Body of pancreas (tissue), 4 donors: ENCODE data around the gene WDR33. TPM values are rescaled to one million over a fixed set of nuclear protein-coding genes. Genes with fewer than 3 reads are reported as not detected.

Experiments
- ATAC-seq: fragments of 150-250 bp; one replicate; pipeline ENCODE4 v1.9.1; 2016
- DNase-seq, 4 donors: peaks; one replicate each; pipeline ENCODE4 v3.0.0-alpha.2; 2019
- H3K27ac ChIP-seq, 4 donors: fragments of 200-600 bp; sonication (generic); 1 replicate in 3 of 4; 2 replicates in 1 of 4; pipeline versions ENCODE4 v1.5.1 to v1.6.1; 2016 to 2019; ENCODE audit warnings: mild to moderate bottlenecking in 1 of 4, mixed read lengths in 1 of 4, moderate library complexity in 1 of 4
- H3K27me3 ChIP-seq, 2 donors: fragments of 200-600 bp; sonication (generic); one replicate each; pipeline ENCODE4 v1.6.0; 2016; ENCODE audit warnings: mild to moderate bottlenecking in 1 of 2
- H3K36me3 ChIP-seq, 2 donors: fragments of 200-600 bp; sonication (generic); replicated peaks in 1 of 2; 2 replicates each; pipeline ENCODE4 v1.5.1; 2016; ENCODE audit warnings: low read depth in 2 of 2; ENCODE audit not compliant: insufficient read depth in 1 of 2
- H3K4me1 ChIP-seq: fragments of 200-600 bp; sonication (generic); one replicate; pipeline ENCODE4 v1.6.0; 2016
- H3K4me3 ChIP-seq, 2 donors: fragments of 200-600 bp; sonication (generic); 1 replicate in 1 of 2; 2 replicates in 1 of 2; pipeline ENCODE4 v1.5.1; 2016 to 2019
- H3K9me3 ChIP-seq, 3 donors: fragments of 200-600 bp; sonication (generic); 1 replicate in 2 of 3; 2 replicates in 1 of 3; pipeline ENCODE4 v1.5.1; 2016
- POLR2A ChIP-seq, 3 donors: fragments of 450-650 bp; IDR thresholded peaks; one replicate each; pipeline ENCODE4 v1.6.1; 2016; ENCODE audit warnings: antibody characterized with exemption in 3 of 3, mild to moderate bottlenecking in 2 of 3
- WGBS, 2 donors: methylation state at CpG; one replicate each; pipeline ENCODE4 v1.1.5; 2017; 5-methylcytosine and 5-hydroxymethylcytosine counted together
- intact Hi-C: fragments of 100-400 bp; cut with DNase I; formaldehyde crosslinking; loops from one replicate; pipeline ENCODE4 v1.15.1; 2023
- total RNA-seq, 2 donors: library from RNA; depleted of rRNA; stranded (reverse); fragments of >200 nt; gene quantifications; one replicate each; pipeline ENCODE4 v1.1.0, GENCODE V29; 2016
- TF ChIP-seq, protein P1 (sequence below), 7 experiments: fragments of 450-650 bp in 4 of 7; fragments of 200-600 bp in 3 of 7; sonication (generic) in 3 of 7; IDR thresholded peaks; one replicate each; pipeline ENCODE4 v1.5.1; 2016 to 2019; ENCODE audit warnings: antibody characterized with exemption in 7 of 7

Gene WDR33
- total RNA-seq, 2 donors from 2014 or later = 31.6 to 37.1 TPM

DNA sequence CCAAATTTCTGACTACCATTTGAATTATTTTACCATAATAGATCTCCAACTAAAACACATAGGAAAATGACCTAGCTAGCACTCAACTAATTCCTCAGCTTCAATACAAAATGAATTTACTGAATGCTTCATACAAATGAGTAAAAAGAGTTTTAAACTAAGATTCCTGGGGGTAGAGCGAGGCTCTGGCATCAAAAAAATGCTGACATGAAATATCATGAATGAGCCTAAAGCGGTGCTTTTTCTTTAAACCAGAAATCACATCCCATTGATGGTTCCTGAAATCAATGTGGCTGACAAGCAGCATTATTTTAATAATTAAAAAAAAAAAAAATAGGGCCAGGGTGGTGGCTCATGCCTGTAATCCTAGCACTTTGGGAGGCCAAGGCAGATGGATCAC is 32.1 kb downstream of the WDR33 start:
- H3K27me3 ChIP-seq = no peaks in the 10 kb centered on the region
- ATAC-seq = no peak
- H3K9me3 ChIP-seq = no peaks in the 10 kb centered on the region
- DNase-seq = no peak
- no peaks in the 10 kb centered on the region for H3K36me3 ChIP-seq
- H3K4me3 ChIP-seq = no peak overlapping the region
- H3K4me1 ChIP-seq = peaks cover 10% of the 10 kb centered on the region
- intact Hi-C loops = no loop called here
- H3K27ac ChIP-seq = no peak overlapping the region
- no peak for TF ChIP-seq POLR2A (IDR thresholded peaks at IDR 0.05)
- TF ChIP-seq, protein P1, sequence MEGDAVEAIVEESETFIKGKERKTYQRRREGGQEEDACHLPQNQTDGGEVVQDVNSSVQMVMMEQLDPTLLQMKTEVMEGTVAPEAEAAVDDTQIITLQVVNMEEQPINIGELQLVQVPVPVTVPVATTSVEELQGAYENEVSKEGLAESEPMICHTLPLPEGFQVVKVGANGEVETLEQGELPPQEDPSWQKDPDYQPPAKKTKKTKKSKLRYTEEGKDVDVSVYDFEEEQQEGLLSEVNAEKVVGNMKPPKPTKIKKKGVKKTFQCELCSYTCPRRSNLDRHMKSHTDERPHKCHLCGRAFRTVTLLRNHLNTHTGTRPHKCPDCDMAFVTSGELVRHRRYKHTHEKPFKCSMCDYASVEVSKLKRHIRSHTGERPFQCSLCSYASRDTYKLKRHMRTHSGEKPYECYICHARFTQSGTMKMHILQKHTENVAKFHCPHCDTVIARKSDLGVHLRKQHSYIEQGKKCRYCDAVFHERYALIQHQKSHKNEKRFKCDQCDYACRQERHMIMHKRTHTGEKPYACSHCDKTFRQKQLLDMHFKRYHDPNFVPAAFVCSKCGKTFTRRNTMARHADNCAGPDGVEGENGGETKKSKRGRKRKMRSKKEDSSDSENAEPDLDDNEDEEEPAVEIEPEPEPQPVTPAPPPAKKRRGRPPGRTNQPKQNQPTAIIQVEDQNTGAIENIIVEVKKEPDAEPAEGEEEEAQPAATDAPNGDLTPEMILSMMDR (IDR thresholded peaks at IDR 0.05) = no peak
- 88 to 100% methylated on average over 2 of the region's 2 CpGs for WGBS, 2 donors

DNA sequence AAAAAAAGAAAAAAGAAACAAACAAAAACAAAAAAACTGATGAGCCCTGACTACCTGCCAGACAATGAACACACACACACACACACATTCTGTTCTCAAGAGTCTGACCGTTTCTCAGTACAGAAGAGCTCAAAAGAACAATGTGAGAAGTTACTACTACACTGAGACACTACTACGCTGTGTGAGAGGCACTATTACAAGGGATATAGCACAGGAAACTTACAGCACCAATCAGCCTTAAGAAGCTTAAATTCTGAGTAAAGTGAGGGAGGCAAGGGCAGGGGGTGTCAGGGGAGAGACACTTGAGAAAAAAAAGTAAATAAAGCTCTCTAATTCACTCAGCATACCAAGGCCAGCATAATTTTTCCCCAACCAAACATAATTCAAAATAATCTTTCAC is 32.5 kb downstream of the WDR33 start:
- Histone ChIP-seq H3K27ac (no peak overlapping the region), H3K9me3 (no peaks in the 10 kb centered on the region), H3K36me3 (no peaks in the 10 kb centered on the region), H3K27me3 (no peaks in the 10 kb centered on the region), H3K4me3 (no peak overlapping the region), H3K4me1 (peaks cover 10% of the 10 kb centered on the region)
- TF ChIP-seq, protein P1 (IDR thresholded peaks at IDR 0.05) = no peak
- no peak for TF ChIP-seq POLR2A (IDR thresholded peaks at IDR 0.05)
- intact Hi-C loops = no loop called here
- no peak for DNase-seq
- WGBS, 2 donors = 87 to 100% methylated on average over 2 of the region's 2 CpGs
- no peak for ATAC-seq

- ATAC-seq (no peak), DNase-seq (no peak)
- no peaks in the 10 kb centered on the region for H3K27me3 ChIP-seq
- H3K4me3 ChIP-seq = no peak overlapping the region
- H3K27ac ChIP-seq = no peak overlapping the region
- intact Hi-C loops = no loop called here
- H3K36me3 ChIP-seq = no peaks in the 10 kb centered on the region
- TF ChIP-seq POLR2A (IDR thresholded peaks at IDR 0.05) = no peak
- TF ChIP-seq, protein P1 (IDR thresholded peaks at IDR 0.05) = no peak
- 89 to 95% methylated on average over 2 to 3 of the region's 3 CpGs for WGBS, 2 donors
- H3K4me1 ChIP-seq = peaks cover 10% of the 10 kb centered on the region
- H3K9me3 ChIP-seq = no peaks in the 10 kb centered on the region
These were observed 34.7 kb downstream of the WDR33 start for GRCh38 chr2:127776122-127776780.

DNA sequence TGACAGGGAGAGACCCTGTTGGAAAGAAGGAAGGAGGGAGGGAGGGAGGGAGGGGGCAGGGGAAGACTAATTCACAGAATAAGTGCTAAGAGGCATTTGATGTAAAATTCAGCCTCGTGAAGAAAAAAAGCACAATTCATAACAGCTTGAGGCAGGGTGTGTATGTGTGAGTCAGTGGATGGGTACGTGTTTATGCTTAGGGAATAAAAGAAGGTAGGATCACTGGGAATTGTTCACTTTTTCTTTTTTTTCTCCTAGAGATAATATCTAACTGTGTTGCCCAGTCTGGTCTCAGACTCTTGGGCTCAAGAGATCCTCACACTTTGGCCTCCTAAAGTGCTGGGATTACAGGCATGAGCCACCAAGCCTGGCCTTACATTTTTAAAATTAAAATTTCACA is 39.2 kb downstream of the WDR33 start:
- DNase-seq (no peak), ATAC-seq (no peak)
- H3K4me1 ChIP-seq = peaks cover 10% of the 10 kb centered on the region
- H3K4me3 ChIP-seq = no peak overlapping the region
- peaks cover 0 to 6% of the 10 kb centered on the region in 2 donors for H3K36me3 ChIP-seq
- no peak overlapping the region for H3K27ac ChIP-seq
- intact Hi-C loops = no loop called here
- no peaks in the 10 kb centered on the region for H3K9me3 ChIP-seq
- no peaks in the 10 kb centered on the region for H3K27me3 ChIP-seq
- WGBS, 2 donors = 91 to 100% methylated on average over 2 of the region's 2 CpGs
- TF ChIP-seq, protein P1 (IDR thresholded peaks at IDR 0.05) = no peak
- TF ChIP-seq POLR2A (IDR thresholded peaks at IDR 0.05) = no peak
